SK-N-SH (cell line): Measurements from ENCODE around the gene KBTBD4. TPM values are rescaled to one million over a fixed set of nuclear protein-coding genes. Genes with fewer than 3 reads are reported as not detected.

Experiments
- CTCF ChIA-PET: fragments of 300-600, 350-600 bp; formaldehyde crosslinking; extraction: SDS; loops from one replicate; lab custom pipeline; 2021; lab: Yijun Ruan, JAX
- POLR2A ChIA-PET: fragments of 350-600 bp; sonication (Branson Sonifier 250); formaldehyde crosslinking; extraction: SDS; loops from one replicate; lab custom pipeline; 2020; ENCODE audit warnings: antibody characterized with exemption, inconsistent platforms; lab: Yijun Ruan, JAX
- DNase-seq: peaks from one replicate; pipeline ENCODE4 v3.0.0; 2012
- H2AFZ ChIP-seq: fragments of 200-600 bp; sonication (generic); 2 replicates; pipeline ENCODE4 v1.8.1; 2016; ENCODE audit warnings: antibody characterized with exemption, mild to moderate bottlenecking, low read depth
- H3F3A ChIP-seq: fragments of 200-600 bp; sonication (generic); replicated peaks from 2 replicates; pipeline ENCODE3; 2016; ENCODE audit warnings: antibody characterized with exemption, mild to moderate bottlenecking; ENCODE audit not compliant: insufficient read depth
- H3K27ac ChIP-seq, 2 experiments: fragments of 200-500 bp in 1 of 2; fragments of 200-600 bp in 1 of 2; sonication (Bioruptor generic) in 1 of 2; sonication (generic), shearing (Covaris generic) in 1 of 2; 2 replicates each; pipeline versions ENCODE4 v1.5.1 to v1.6.1; 2014 to 2016; ENCODE audit warnings: low read depth in 2 of 2, inconsistent platforms in 1 of 2, low read length in 1 of 2, mild to moderate bottlenecking in 1 of 2, mixed read lengths in 1 of 2
- H3K27me3 ChIP-seq: fragments of 200-600 bp; sonication (generic), shearing (Covaris generic); 2 replicates; pipeline ENCODE4 v1.6.1; 2016; ENCODE audit warnings: mixed run types; ENCODE audit not compliant: insufficient read depth
- H3K36me3 ChIP-seq, 2 experiments: fragments of 200-500 bp in 1 of 2; fragments of 200-600 bp in 1 of 2; sonication (Bioruptor generic) in 1 of 2; sonication (generic) in 1 of 2; replicated peaks in 1 of 2; 2 replicates each; pipeline versions ENCODE3 to v1.5.1; 2014 to 2016; ENCODE audit warnings: low read length in 1 of 2, mild to moderate bottlenecking in 1 of 2; ENCODE audit not compliant: insufficient read depth in 2 of 2, control insufficient read depth in 1 of 2
- H3K4me1 ChIP-seq, 2 experiments: fragments of 200-500 bp in 1 of 2; fragments of 200-600 bp in 1 of 2; sonication (Bioruptor generic) in 1 of 2; sonication (generic), shearing (Covaris generic) in 1 of 2; 2 replicates each; pipeline versions ENCODE4 v1.5.1 to v1.6.1; 2014 to 2016; ENCODE audit warnings: low read depth in 1 of 2, low read length in 1 of 2, mixed run types in 1 of 2; ENCODE audit not compliant: insufficient read depth in 2 of 2, control insufficient read depth in 1 of 2
- H3K4me2 ChIP-seq: fragments of 200-600 bp; sonication (generic), shearing (Covaris generic); 2 replicates; pipeline ENCODE4 v1.6.1; 2017; ENCODE audit warnings: mixed run types
- H3K4me3 ChIP-seq, 2 experiments: fragments of 200-500 bp in 1 of 2; fragments of 200-600 bp in 1 of 2; sonication (Bioruptor generic) in 1 of 2; sonication (generic), shearing (Covaris generic) in 1 of 2; 2 replicates each; pipeline versions ENCODE4 v1.5.1 to v1.8.1; 2014 to 2016; ENCODE audit warnings: low read depth in 2 of 2, inconsistent platforms in 1 of 2, low read length in 1 of 2, mild to moderate bottlenecking in 1 of 2, mixed read lengths in 1 of 2, moderate library complexity in 1 of 2
- H3K79me2 ChIP-seq: fragments of 200-600 bp; sonication (generic); 2 replicates; pipeline ENCODE4 v1.8.1; 2017; ENCODE audit warnings: mild to moderate bottlenecking; ENCODE audit not compliant: insufficient read depth
- H3K9ac ChIP-seq: fragments of 200-600 bp; sonication (generic); 2 replicates; pipeline ENCODE4 v1.6.1; 2017; ENCODE audit warnings: mixed run types
- H3K9me2 ChIP-seq: fragments of 200-600 bp; sonication (generic); 2 replicates; pipeline ENCODE4 v1.6.1; 2017; ENCODE audit warnings: mixed run types
- H3K9me3 ChIP-seq: fragments of 200-600 bp; sonication (generic); 2 replicates; pipeline ENCODE4 v1.6.1; 2017; ENCODE audit warnings: mixed run types, mild to moderate bottlenecking, moderate library complexity
- H4K20me1 ChIP-seq: fragments of 200-600 bp; sonication (generic); 2 replicates; pipeline ENCODE4 v1.6.1; 2017; ENCODE audit warnings: mild to moderate bottlenecking, mixed run types; ENCODE audit not compliant: insufficient read depth
- CHD2 ChIP-seq: fragments of 150-350 bp; IDR thresholded peaks from 2 replicates; pipeline ENCODE4 v1.6.1; 2018; ENCODE audit warnings: low read length; ENCODE audit not compliant: partially characterized antibody
- CTCF ChIP-seq: fragments of 200-600 bp; sonication (generic); IDR thresholded peaks from 2 replicates; pipeline ENCODE4 v1.6.1; 2017; ENCODE audit warnings: antibody characterized with exemption, mild to moderate bottlenecking, moderate library complexity
- ELF1 ChIP-seq: IDR thresholded peaks from 2 replicates; pipeline ENCODE4 v1.4.0; 2012
- EZH2phosphoT487 ChIP-seq: fragments of 200-600 bp; sonication (generic); IDR thresholded peaks from 2 replicates; pipeline ENCODE4 v1.6.1; 2017; ENCODE audit warnings: low read depth, mixed run types, mild to moderate bottlenecking, antibody characterized with exemption, moderate library complexity, borderline replicate concordance
- FOSL2 ChIP-seq: IDR thresholded peaks from 2 replicates; pipeline ENCODE4 v1.4.0; 2012; ENCODE audit warnings: low read depth, mild to moderate bottlenecking, moderate library complexity, borderline replicate concordance
- JUND ChIP-seq: IDR thresholded peaks from 2 replicates; pipeline ENCODE4 v1.4.0; 2012
- MEF2A ChIP-seq: IDR thresholded peaks from 2 replicates; pipeline ENCODE4 v1.4.0; 2012; ENCODE audit warnings: low read depth, borderline replicate concordance
- NFIC ChIP-seq: IDR thresholded peaks from 2 replicates; pipeline ENCODE4 v1.4.0; 2012; ENCODE audit warnings: borderline replicate concordance
- NRF1 ChIP-seq: IDR thresholded peaks from 2 replicates; pipeline ENCODE4 v1.6.1; 2012; ENCODE audit warnings: low read depth, mild to moderate bottlenecking, low read length
- RCOR1 ChIP-seq: fragments of 150-350 bp; IDR thresholded peaks from 2 replicates; pipeline ENCODE4 v1.6.1; 2017; ENCODE audit warnings: antibody characterized with exemption, low read length
- REST ChIP-seq: IDR thresholded peaks from 2 replicates; pipeline ENCODE4 v1.6.1; 2012; ENCODE audit warnings: mild to moderate bottlenecking, low read depth, low read length, moderate library complexity
- RFX5 ChIP-seq: IDR thresholded peaks from 2 replicates; pipeline ENCODE4 v1.6.1; 2012; ENCODE audit warnings: mild to moderate bottlenecking, improper control_type of control experiment, low read length
- SIN3A ChIP-seq: IDR thresholded peaks from 2 replicates; pipeline ENCODE4 v1.6.1; 2012; ENCODE audit warnings: low read depth, mild to moderate bottlenecking, low read length, moderate library complexity, borderline replicate concordance
- SMC3 ChIP-seq: IDR thresholded peaks from 2 replicates; pipeline ENCODE4 v1.6.1; 2012; ENCODE audit warnings: low read depth, low read length, improper control_type of control experiment
- TAF1 ChIP-seq: IDR thresholded peaks from 2 replicates; pipeline ENCODE4 v1.6.1; 2012; ENCODE audit warnings: low read depth, mild to moderate bottlenecking, low read length, moderate library complexity, borderline replicate concordance
- TCF12 ChIP-seq: IDR thresholded peaks from 2 replicates; pipeline ENCODE4 v1.4.0; 2012
- USF2 ChIP-seq: fragments of 150-350 bp; IDR thresholded peaks from 2 replicates; pipeline ENCODE4 v1.6.1; 2017; ENCODE audit warnings: antibody characterized with exemption, low read length, low read depth, borderline replicate concordance
- YY1 ChIP-seq: IDR thresholded peaks from 2 replicates; pipeline ENCODE4 v1.4.0; 2012; ENCODE audit warnings: low read depth, mild to moderate bottlenecking
- ZBTB33 ChIP-seq: IDR thresholded peaks from 2 replicates; pipeline ENCODE4 v1.4.0; 2012; ENCODE audit warnings: low read depth, borderline replicate concordance
- WGBS: methylation state at CpG from one replicate; pipeline ENCODE4 v1.1.6; 2017; ENCODE audit warnings: low lambda C conversion rate; 5-methylcytosine and 5-hydroxymethylcytosine counted together
- polyA plus RNA-seq, 3 experiments: library from polyadenylated mRNA; depleted of rRNA; stranded (reverse); fragments of >200 nt; gene quantifications; 2 replicates each; pipeline ENCODE4 v1.2.3, GENCODE V29; 2012

KBTBD4 gene
- polyA plus RNA-seq, 1 of the 3 experiments (the other 2 are of a cell fraction), result 16.8 TPM

- TF ChIP-seq MEF2A, result no peak
- no peak for TF ChIP-seq NFIC
- peak; percentile 33; the same call in 1 of the 2 replicates for TF ChIP-seq NRF1
- TF ChIP-seq JUND, result no peak
- no peak for TF ChIP-seq FOSL2
- peak; percentile 71 for TF ChIP-seq TAF1
- TF ChIP-seq TCF12, result peak; percentile 5; the same call in 1 of the 2 replicates
- TF ChIP-seq CTCF, result peak; percentile 81
- no peak for TF ChIP-seq RFX5
- no peak for TF ChIP-seq SMC3
- TF ChIP-seq CHD2, result peak; percentile 56
- peak; percentile 55; the same call in 1 of the 2 replicates for TF ChIP-seq SIN3A
- TF ChIP-seq ELF1, result no peak
Observed at GRCh38 chr11:47552566-47553405, 26.0 kb downstream of the KBTBD4 start, which contains the start of gene CELF1 (continued).

- H3F3A ChIP-seq, result peaks cover 20% of the 10 kb centered on the region
- no peak overlapping the region for H2AFZ ChIP-seq
- peak overlapping the region; percentile 94 for H3K9ac ChIP-seq
- H3K4me1 ChIP-seq, result peaks cover 3 to 27% of the 10 kb centered on the region in 2 experiments; a peak in 2 of 4 replicates
- no peaks in the 10 kb centered on the region for H3K9me2 ChIP-seq
- H4K20me1 ChIP-seq, result peaks cover 48% of the 10 kb centered on the region
- peak; percentile 52 for DNase-seq
- peaks cover 60% of the 10 kb centered on the region for H3K79me2 ChIP-seq
- no peaks in the 10 kb centered on the region for H3K27me3 ChIP-seq
- peak overlapping the region; percentile 63 to 88 for H3K4me3 ChIP-seq
- no peaks in the 10 kb centered on the region for H3K9me3 ChIP-seq
- ChIA-PET POLR2A (interaction anchor here (0.7 to 1.1 kb wide), 2 partner anchors 19 to 296 kb away, joined by 3 read pairs; partner anchors contain the start of gene NUP160), CTCF (interaction anchor here (0.7 to 2.0 kb wide), 11 partner anchors 9 to 140 kb away, joined by 3 to 14 read pairs (median 4); partner anchors contain the start of genes C1QTNF4, KBTBD4 and NDUFS3)
- peaks cover 2 to 24% of the 10 kb centered on the region in 2 experiments for H3K36me3 ChIP-seq
- WGBS, result 12% methylated on average over 4 of the region's 22 CpGs
- TF ChIP-seq RCOR1 (no peak), YY1 (no peak), SIN3A (no peak), USF2 (no peak), REST (no peak), ZBTB33 (no peak), EZH2phosphoT487 (no peak)
- peak overlapping the region; percentile 84 for H3K4me2 ChIP-seq
- peak overlapping the region; percentile 82 to 84 for H3K27ac ChIP-seq
Observed at GRCh38 chr11:47552056-47552565, 26.7 kb downstream of the KBTBD4 start.
